H9 (cell line): ENCODE measurements around the gene CCDC86. TPM values are rescaled to one million over a fixed set of nuclear protein-coding genes. Genes with fewer than 3 reads are reported as not detected.

Source experiments
- DNase-seq: peaks from one replicate; pipeline ENCODE4 v3.0.0-alpha.2; 2017
- H2AFZ ChIP-seq: one replicate; pipeline ENCODE4 v1.6.1; 2013; ENCODE audit warnings: mild to moderate bottlenecking, low read length, control low read depth, moderate library complexity
- H2AK5ac ChIP-seq: 2 replicates; pipeline ENCODE4 v1.6.1; 2013; ENCODE audit warnings: low read length, control low read depth, mixed read lengths; ENCODE audit not compliant: insufficient read length
- H2BK120ac ChIP-seq: one replicate; pipeline ENCODE4 v1.6.1; 2013; ENCODE audit warnings: low read depth, mild to moderate bottlenecking, low read length, control low read depth, inconsistent platforms; ENCODE audit not compliant: poor library complexity, severe bottlenecking
- H2BK12ac ChIP-seq: 2 replicates; pipeline ENCODE4 v1.6.1; 2013; ENCODE audit warnings: low read length, control low read depth, mixed read lengths, low read depth; ENCODE audit not compliant: insufficient read length
- H2BK15ac ChIP-seq: 2 replicates; pipeline ENCODE4 v1.6.1; 2013; ENCODE audit warnings: low read depth, low read length, control low read depth
- H2BK20ac ChIP-seq: one replicate; pipeline ENCODE4 v1.6.1; 2013; ENCODE audit warnings: low read depth, mild to moderate bottlenecking, low read length, control low read depth, inconsistent platforms; ENCODE audit not compliant: poor library complexity, severe bottlenecking
- H2BK5ac ChIP-seq: 2 replicates; pipeline ENCODE4 v1.6.1; 2013; ENCODE audit warnings: low read length, control low read depth, mixed read lengths; ENCODE audit not compliant: insufficient read length
- H3K14ac ChIP-seq: 2 replicates; pipeline ENCODE4 v1.6.1; 2013; ENCODE audit warnings: low read length, control low read depth; ENCODE audit not compliant: insufficient read depth
- H3K18ac ChIP-seq: 2 replicates; pipeline ENCODE4 v1.6.1; 2013; ENCODE audit warnings: low read depth, mild to moderate bottlenecking, mixed read lengths, low read length, control low read depth; ENCODE audit not compliant: insufficient read length
- H3K23ac ChIP-seq: 2 replicates; pipeline ENCODE4 v1.6.1; 2013; ENCODE audit warnings: low read length, control low read depth, mixed read lengths, low read depth; ENCODE audit not compliant: insufficient read length
- H3K23me2 ChIP-seq: 2 replicates; pipeline ENCODE4 v1.6.1; 2013; ENCODE audit warnings: low read depth, mild to moderate bottlenecking, mixed read lengths, low read length, control low read depth; ENCODE audit not compliant: insufficient read length, poor library complexity, severe bottlenecking
- H3K27ac ChIP-seq: 2 replicates; pipeline ENCODE4 v1.5.1; 2013; ENCODE audit warnings: low read length, control low read depth, mixed read lengths, low read depth; ENCODE audit not compliant: insufficient read length
- H3K27me3 ChIP-seq: 2 replicates; pipeline ENCODE4 v1.6.1; 2013; ENCODE audit warnings: low read length, control low read depth, inconsistent platforms; ENCODE audit not compliant: insufficient read depth
- H3K4ac ChIP-seq: 2 replicates; pipeline ENCODE4 v1.6.1; 2013; ENCODE audit warnings: low read depth, mild to moderate bottlenecking, control low read depth, inconsistent platforms, low read length, moderate library complexity
- H3K4me1 ChIP-seq: 2 replicates; pipeline ENCODE4 v1.6.1; 2013; ENCODE audit warnings: low read length, control low read depth, inconsistent platforms; ENCODE audit not compliant: insufficient read depth
- H3K4me2 ChIP-seq: 2 replicates; pipeline ENCODE4 v1.6.1; 2013; ENCODE audit warnings: low read length, control low read depth, mixed read lengths; ENCODE audit not compliant: insufficient read length, insufficient read depth
- H3K56ac ChIP-seq: 2 replicates; pipeline ENCODE4 v1.6.1; 2013; ENCODE audit warnings: low read depth, mild to moderate bottlenecking, mixed read lengths, low read length, control low read depth; ENCODE audit not compliant: insufficient read length
- H3K79me1 ChIP-seq: 2 replicates; pipeline ENCODE4 v1.6.1; 2013; ENCODE audit warnings: low read depth, mild to moderate bottlenecking, moderate library complexity, low read length, control low read depth, inconsistent platforms; ENCODE audit not compliant: insufficient read depth, poor library complexity, severe bottlenecking
- H3K79me2 ChIP-seq: 2 replicates; pipeline ENCODE4 v1.6.1; 2013; ENCODE audit warnings: low read length, control low read depth, inconsistent platforms; ENCODE audit not compliant: insufficient read depth
- H3K9ac ChIP-seq: 2 replicates; pipeline ENCODE4 v1.6.1; 2013; ENCODE audit warnings: low read length, control low read depth, mixed read lengths; ENCODE audit not compliant: insufficient read length; ENCODE audit errors: extremely low read depth
- H3K9me3 ChIP-seq: one replicate; pipeline ENCODE4 v1.6.1; 2013; ENCODE audit warnings: low read depth, low read length, inconsistent platforms; ENCODE audit not compliant: control insufficient read depth
- H3T11ph ChIP-seq: one replicate; pipeline ENCODE4 v1.6.1; 2013; ENCODE audit warnings: mild to moderate bottlenecking, low read length, control low read depth, inconsistent platforms
- H4K20me1 ChIP-seq: one replicate; pipeline ENCODE4 v1.6.1; 2013; ENCODE audit not compliant: control insufficient read depth, insufficient read length, insufficient read depth
- H4K5ac ChIP-seq: 2 replicates; pipeline ENCODE4 v1.6.1; 2013; ENCODE audit warnings: low read depth, mild to moderate bottlenecking, mixed read lengths, low read length, control low read depth; ENCODE audit not compliant: insufficient read length
- H4K8ac ChIP-seq: replicated peaks from 2 replicates; pipeline ENCODE4 v1.6.1; 2013; ENCODE audit warnings: low read length, control low read depth, mixed read lengths, low read depth; ENCODE audit not compliant: insufficient read length
- H4K91ac ChIP-seq: 2 replicates; pipeline ENCODE4 v1.6.1; 2013; ENCODE audit warnings: low read depth, mild to moderate bottlenecking, moderate library complexity, mixed read lengths, low read length, control low read depth; ENCODE audit not compliant: insufficient read length
- H3K27ac Mint-ChIP-seq, 3 experiments: 2 replicates in 2 of 3; 3 replicates in 1 of 3; pipeline ENCODE4 v1.8.0; 2020 to 2021; ENCODE audit warnings: mixed read lengths in 3 of 3, mild to moderate bottlenecking in 1 of 3, moderate library complexity in 1 of 3
- H3K27me3 Mint-ChIP-seq: 2 replicates; pipeline ENCODE4 v1.8.0; 2021; ENCODE audit warnings: low read depth, mild to moderate bottlenecking, moderate library complexity, mixed read lengths
- H3K36me3 Mint-ChIP-seq, 3 experiments: 2 replicates in 2 of 3; 3 replicates in 1 of 3; pipeline ENCODE4 v1.8.0; 2020 to 2021; ENCODE audit warnings: low read depth in 3 of 3, mixed read lengths in 3 of 3; ENCODE audit not compliant: insufficient read depth in 1 of 3
- H3K4me1 Mint-ChIP-seq, 2 experiments: 2 replicates each; pipeline ENCODE4 v1.8.0; 2020; ENCODE audit warnings: mixed read lengths in 2 of 2
- H3K4me3 Mint-ChIP-seq, 2 experiments: 2 replicates in 1 of 2; 3 replicates in 1 of 2; pipeline ENCODE4 v1.8.0; 2020 to 2021; ENCODE audit warnings: mild to moderate bottlenecking in 2 of 2, mixed read lengths in 2 of 2, moderate library complexity in 1 of 2
- H3K9me3 Mint-ChIP-seq, 2 experiments: 2 replicates in 1 of 2; 3 replicates in 1 of 2; pipeline ENCODE4 v1.8.0; 2020; ENCODE audit warnings: mild to moderate bottlenecking in 2 of 2, mixed read lengths in 2 of 2, moderate library complexity in 1 of 2
- CTCF ChIP-seq: fragments of 200-600 bp; sonication (generic); conservative IDR thresholded peaks from 3 replicates; pipeline ENCODE4 v1.8.0; 2021; ENCODE audit warnings: antibody characterized with exemption, mild to moderate bottlenecking
- WGBS: extraction: QIAGEN DNeasy Blood & Tissue Kit; methylation state at CpG from one replicate; pipeline ENCODE4 v1.1.7; 2013; ENCODE audit warnings: missing lambda C conversion rate, low lambda C conversion rate, mixed read lengths; ENCODE audit not compliant: insufficient read length; ENCODE audit errors: extremely low coverage; 5-methylcytosine and 5-hydroxymethylcytosine counted together
- total RNA-seq: library from RNA; stranded (reverse); gene quantifications from 2 replicates; pipeline ENCODE4 v1.2.1, GENCODE V29; 2021

The CCDC86 gene
- total RNA-seq, 1 experiment from 2014 or later, result 82.3 TPM

DNA sequence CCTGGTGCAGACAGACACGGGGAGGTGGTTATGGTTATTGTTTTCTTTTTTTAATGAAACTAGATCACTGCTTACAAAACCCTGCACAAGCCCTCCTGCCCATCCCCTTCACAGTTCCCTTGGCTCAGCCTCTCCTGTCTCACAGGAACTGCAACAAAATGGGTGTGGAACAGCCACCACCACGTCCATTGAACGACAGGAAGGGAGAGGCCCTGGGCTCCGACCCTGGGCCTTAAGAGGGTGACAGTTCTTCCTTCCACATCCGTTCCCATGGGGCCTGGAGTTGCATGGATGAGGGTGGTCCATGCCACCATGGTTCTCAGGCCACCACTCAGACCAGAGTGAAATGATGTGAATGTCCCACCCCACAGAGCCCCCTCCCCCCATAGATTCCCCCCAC is 48.8 kb downstream of the CCDC86 start:
- Mint-ChIP-seq H3K4me3 (no peak overlapping the region), H3K27me3 (no peaks in the 10 kb centered on the region), H3K27ac (no peak overlapping the region), H3K9me3 (no peaks in the 10 kb centered on the region), H3K4me1 (no peaks in the 10 kb centered on the region), H3K36me3 (peaks cover 12 to 59% (median 14%) of the 10 kb centered on the region in 3 experiments; a peak in 6 of 7 replicates)
- Histone ChIP-seq H3K79me2 (no peaks in the 10 kb centered on the region), H3K4ac (no peak overlapping the region), H2AK5ac (no peak overlapping the region), H4K91ac (no peak overlapping the region), H2BK12ac (no peak overlapping the region), H2BK120ac (no peak overlapping the region), H3K27ac (no peak overlapping the region), H3K23ac (no peak overlapping the region), H3K79me1 (no peaks in the 10 kb centered on the region), H3T11ph (no peak overlapping the region), H4K20me1 (no peaks in the 10 kb centered on the region), H3K18ac (no peak overlapping the region), H3K14ac (no peak overlapping the region; the same call in 1 of the 2 replicates), H3K9me3 (no peaks in the 10 kb centered on the region), H3K27me3 (no peaks in the 10 kb centered on the region), H3K4me1 (no peaks in the 10 kb centered on the region), H3K4me2 (no peak overlapping the region), H2BK5ac (no peak overlapping the region), H2BK15ac (no peak overlapping the region), H2AFZ (no peak overlapping the region), H3K56ac (no peak overlapping the region), H4K8ac (no peak overlapping the region), H2BK20ac (no peak overlapping the region), H3K9ac (no peak overlapping the region), H4K5ac (no peak overlapping the region), H3K23me2 (no peaks in the 10 kb centered on the region)
- DNase-seq, result no peak
- TF ChIP-seq CTCF, result no peak
- WGBS, result no CpG with 5 or more reads among the region's 5 CpGs
